Measurements from ENCODE around the gene ZEB2. TPM values are rescaled to one million over a fixed set of nuclear protein-coding genes. Genes with fewer than 3 reads are reported as not detected.

ZEB2 gene
- total RNA-seq, 1 donor from 2014 or later = 267 TPM

DNA sequence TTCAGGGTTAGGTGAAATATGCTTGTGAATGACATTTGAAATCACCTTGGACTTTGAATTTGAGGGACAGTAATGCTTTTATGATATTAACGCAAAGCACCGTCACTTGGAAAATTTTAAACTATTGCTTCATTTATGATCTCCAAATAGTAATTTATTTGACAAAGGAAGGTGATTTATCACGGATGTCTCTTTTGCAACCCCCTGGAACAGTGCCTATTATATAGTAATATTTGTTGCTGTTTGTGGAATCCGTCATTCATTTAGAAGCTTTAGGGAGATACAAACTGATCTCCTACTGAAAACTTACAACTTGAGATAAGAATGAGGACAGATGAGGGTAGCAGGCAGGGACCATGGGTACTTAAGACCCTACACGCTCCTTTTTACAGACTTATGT lies 10.7 kb upstream of the ZEB2 start:
- no peak for DNase-seq (ENCODE audit: low spot score in 2 of 2)
- FAIRE-seq = no peak

DNA sequence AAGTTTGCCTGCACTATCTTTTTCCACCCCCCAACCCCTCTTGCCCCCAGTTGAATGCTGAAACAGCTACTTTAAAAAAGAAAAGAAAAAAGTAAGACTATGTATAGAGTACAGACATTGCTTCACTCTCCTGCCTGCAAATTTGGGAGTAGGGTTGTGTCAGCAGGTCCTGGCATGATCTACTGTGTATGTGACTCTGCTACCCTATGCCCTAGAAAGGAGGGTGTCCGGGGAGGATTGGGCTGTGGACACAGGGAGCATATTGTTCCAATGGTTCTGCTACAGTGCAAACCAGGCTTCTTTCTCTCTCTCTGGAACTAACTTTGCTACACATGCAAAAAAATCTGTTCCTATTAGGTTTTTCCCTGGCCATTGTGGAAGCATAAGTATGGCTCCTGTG lies 9.9 kb upstream of the ZEB2 start:
- FAIRE-seq = no peak
- DNase-seq (ENCODE audit: low spot score in 2 of 2) = no peak

DNA sequence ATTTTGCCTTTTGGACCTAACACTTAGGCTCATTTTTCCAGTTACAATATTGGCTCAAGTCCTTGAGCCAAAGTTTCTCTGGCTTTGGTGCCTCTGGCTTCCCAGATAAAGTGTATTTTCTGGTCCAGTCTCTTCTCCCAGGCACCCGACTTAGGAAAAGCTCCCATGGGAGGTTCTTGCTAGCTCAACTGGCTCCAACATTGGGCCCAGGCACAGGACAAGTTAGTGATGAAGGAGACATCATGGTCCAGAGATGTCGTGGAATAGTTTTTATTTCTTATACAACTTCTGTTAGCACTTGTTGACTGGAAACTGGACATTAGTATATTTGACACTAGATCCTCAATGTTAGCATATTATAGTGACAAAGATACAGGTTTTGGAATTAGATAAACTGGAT lies 8.2 kb upstream of the ZEB2 start:
- no peak for FAIRE-seq

DNA sequence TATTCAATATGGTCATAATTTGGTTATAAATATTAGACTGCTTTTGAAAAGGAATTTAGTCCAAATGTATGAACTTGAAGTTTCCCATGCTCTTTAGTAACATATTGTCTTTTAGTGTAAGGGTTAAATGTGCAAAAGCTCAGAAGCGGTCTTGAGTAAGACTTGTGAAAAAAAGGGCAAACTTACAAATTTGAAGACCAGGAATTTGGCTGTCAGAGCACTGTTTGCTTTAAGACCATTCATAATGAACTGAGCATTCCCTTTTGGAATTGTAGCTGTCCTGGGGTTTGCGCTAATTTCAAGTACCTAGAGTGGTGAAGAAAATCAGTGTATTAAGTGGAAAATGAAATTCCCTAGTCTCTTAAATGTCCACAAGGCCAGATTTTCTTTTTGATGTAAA lies 6.9 kb upstream of the ZEB2 start:
- no peak for FAIRE-seq

More for the DNA sequence above, 8.2 kb upstream of the ZEB2 start:
- DNase-seq (ENCODE audit: low spot score in 2 of 2) = no peak

DNA sequence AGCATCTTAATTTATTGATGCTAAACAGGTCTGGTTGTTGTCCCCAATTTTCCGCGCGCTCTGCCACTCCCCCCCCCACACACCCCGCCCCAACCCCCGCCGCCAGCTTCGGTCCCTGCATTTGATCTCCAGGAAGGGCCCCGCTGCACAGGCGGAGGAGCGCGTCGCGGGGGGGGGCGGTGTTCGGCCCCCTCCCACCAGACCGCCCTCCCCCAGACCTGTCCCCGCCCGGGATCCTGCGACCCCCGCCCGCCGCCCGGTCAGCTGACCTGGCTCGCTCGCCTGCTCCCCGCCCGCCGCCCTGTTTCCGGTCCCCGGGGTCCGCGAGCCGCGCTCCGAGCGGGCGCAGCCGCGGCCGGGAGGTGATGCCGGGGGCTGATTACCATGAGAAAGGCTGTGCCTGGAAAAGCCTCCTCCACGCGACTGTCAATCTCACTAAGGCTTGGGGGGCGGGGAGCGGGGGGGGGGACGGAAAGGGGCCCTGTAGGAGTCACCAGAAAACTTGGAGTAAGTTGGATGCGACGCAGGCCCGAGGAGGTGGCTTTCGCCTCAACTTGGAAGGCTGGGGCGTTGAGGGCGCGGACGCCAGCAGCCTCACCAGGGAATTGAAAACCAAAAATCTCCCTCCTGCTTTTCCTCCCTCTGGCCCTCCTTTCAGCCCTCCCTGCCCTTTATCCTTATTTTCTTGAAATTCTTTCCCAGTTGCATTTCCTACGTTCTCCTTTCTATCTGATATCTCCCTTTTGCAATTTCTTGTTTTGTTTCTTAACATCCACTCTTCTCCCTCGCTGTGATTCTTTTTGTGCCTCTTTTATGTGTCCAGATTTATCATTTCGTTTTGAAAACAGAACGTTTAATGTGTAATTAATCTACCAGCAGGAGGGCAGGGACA lies 4.4 kb upstream of the ZEB2 start:
- peak; percentile 58 to 71 for DNase-seq (ENCODE audit: low spot score in 2 of 2)
- FAIRE-seq = no peak

More for the DNA sequence above, 6.9 kb upstream of the ZEB2 start:
- DNase-seq (ENCODE audit: low spot score in 2 of 2) = no peak

DNA sequence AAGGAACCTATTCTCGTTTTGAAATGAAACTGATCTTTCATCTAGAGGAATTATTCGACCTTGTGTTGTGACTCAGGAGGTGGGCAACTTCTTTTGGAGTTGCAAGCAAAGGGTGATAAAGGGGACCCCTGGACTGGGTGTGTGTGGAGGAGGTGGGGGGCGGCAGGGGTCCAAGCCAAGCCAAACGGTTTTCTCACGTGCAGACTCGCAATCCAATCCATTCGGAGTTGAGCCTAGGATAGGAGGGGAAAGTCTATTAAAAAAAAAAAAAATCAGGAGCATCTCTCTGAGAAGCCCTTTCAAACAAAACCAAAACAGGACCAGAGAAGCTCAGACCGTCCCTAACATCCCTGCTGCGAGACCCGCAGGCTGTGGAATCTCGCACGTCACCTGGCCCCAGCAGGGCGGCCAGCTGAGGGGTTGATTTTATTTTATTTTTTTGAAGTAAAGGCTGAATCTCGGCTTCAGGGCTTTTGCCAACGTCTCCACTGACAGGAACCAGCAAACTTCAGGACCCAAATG lies 3.7 kb upstream of the ZEB2 start:
- FAIRE-seq (no peak), DNase-seq (ENCODE audit: low spot score in 2 of 2) (peak in 1 of 2 donors; percentile 47)

DNA sequence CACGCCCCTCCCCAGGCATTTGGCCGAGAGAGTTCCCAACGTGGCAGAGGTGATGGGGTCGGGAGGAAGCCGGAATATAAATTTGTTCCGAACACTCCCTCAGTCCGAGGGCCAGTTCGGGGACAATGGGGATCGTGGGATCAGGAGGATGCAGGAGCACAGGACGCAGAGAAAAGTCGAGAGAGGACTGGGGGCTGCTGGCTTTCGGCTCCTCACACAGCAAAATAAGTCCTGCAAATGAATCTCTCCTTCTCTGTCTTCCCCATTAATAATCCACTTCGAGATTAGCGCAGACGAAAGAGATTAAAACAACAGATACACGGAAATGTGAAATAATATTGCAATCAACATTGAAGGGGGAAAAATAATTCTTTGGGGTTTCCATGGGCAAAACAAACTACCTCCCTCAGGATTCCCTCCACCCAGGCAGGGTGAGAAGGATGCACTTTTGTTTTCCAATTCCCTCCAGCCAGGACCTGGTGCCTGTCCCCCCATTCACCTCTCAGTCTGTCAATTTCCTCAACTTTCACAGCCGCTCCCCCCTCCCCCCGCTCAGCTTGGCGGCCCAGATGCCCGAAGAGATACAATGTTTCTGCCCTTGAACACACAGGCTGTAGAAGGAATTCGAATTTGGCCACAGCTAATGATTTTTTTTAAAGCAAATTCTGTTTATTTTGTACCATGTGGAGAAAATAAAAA lies 3.1 kb upstream of the ZEB2 start:
- peak in 1 of 2 donors; percentile 54 for DNase-seq (ENCODE audit: low spot score in 2 of 2)
- FAIRE-seq = no peak

DNA sequence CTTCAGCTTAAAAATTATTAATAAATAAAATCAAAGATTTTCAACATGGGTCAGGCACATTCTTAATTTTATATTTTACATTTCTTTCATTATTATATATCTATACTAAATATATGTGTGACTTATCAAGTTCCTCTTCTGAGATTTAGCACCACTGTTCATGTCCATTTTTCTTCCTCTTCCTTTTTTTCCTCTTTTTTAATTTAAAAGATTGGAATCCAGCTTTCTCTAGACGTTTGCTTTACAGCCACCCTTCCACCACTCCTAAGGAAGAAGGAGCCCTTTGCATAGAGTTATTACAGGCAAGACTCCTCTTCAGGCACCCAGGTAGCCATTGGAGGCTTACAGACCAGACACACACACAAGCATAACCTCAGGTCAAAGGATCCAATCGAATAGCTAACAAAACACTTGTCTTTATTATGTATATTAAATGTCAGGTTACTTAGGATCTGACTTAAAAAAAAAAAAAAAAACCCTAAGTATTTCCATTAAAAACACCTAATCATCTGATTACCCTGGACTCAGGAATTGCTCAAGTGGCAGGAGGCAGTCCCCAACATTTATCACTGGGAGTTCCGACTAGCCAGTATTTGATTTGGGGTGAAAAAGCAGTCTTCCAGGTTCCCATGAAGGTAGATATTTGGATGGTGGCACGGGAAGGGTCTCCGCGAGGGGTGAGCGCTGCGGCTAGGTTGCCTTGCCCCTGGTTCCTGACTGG lies 2.4 kb upstream of the ZEB2 start:
- no peak for DNase-seq (ENCODE audit: low spot score in 2 of 2)
- peak; percentile 8 for FAIRE-seq

DNA sequence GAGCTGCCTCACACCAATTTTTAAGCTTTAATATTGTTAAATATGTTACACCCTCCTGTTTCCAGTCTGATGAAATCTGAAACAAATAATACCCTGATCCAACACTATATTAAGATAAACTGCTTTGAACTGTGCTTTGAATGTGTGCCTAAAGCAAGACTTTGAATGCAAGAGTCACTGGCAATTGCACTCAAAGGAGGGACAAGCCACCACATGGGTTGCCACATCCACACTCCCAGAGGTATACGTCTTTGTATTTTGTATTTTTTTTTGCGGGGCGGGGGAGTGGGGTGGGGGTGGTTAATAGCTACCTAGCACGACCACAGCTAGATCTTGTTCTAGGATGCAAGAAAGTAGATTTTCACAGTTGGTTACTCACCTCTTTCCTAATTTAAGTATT lies 1.8 kb upstream of the ZEB2 start:
- no peak for FAIRE-seq
- no peak for DNase-seq (ENCODE audit: low spot score in 2 of 2)

DNA sequence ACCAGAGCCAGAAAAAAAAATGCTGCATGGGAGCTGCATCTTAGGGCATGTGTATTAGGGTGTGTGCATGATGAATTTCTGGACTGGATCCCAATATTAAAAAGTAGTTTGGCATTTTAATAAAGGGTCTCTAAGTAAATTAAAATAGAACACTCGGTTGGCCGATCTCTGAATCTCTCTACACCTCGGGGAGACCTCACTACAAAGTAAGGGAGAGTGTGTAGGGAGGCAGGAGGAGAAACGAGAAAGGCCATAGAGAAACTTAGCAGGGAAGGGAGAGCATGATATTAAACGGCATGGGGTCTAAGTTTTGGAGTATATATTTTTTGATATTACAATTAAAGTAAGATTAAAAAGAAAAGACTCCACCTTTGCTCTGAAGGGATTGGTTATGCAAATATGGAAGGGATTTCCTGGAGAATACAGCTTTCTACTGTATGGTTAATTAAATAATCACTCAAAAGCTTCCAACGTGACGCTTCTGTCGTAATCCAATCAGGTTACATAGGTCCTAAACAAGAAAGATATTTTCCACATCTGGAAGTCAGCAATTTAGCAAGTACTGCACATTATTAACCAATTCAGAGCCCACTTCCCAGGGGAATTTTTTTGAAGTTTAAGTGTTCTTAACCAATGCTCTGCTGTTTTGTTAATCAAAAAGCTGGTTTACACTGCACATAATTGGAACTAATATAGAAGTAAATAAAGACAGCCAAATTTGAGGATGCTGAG lies 1.0 kb upstream of the ZEB2 start:
- FAIRE-seq = no peak
- DNase-seq (ENCODE audit: low spot score in 2 of 2) = no peak

DNA sequence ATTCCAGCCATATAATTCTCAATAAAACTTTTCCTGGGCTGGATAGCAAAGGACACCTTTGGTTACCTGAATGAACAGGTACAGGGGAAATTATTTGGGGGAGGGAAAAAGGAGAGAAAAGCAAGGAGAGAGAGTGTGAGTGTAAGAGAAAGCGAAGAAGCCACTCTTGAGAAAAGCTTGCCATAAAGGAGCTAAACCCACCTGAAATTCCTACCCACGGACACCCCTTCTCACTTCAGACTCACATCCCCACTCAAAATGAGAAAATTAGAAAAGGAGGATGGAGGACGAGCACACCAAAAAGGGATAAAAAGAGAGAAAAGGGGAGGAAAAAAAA lies 354 bp downstream of the ZEB2 start:
- FAIRE-seq (no peak), DNase-seq (ENCODE audit: low spot score in 2 of 2) (no peak)

DNA sequence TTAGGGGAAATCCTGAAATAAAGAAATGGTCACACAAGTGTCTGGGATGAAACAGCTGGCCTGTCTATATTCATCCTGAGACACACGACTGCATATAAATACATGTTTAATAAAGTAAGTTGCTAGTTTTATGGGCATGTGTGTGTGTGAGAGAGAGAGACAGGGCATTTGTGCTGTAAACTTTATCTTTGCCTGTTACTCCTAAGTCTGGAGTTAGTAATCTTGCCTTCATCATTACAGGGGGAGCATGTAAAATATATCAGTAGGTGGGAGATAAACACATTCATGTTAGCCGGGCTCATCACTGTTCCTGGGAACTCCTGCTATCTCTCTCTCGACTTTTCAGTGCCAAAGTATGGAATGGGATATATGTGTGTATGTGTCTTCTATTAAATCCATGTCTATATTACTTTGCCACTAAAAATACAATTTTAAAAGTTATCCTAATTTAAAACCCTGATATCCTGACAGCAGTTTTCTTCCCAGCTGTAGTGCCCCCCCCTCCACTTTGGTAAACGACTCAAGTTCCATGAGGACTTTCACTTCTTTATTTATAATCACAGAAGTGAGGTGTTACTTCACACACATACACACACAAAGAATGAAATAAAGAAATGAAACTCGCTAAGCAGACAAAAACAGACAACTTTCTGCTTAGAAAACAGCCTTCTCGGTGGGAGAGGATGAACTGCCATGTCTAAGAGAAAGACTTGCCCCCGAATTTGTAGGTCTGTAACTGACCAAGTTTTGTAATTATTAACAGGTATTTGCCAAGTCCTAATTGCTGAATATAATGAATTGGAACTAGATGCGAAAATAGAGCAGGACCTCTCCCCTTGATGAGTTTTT lies 947 bp downstream of the ZEB2 start:
- no peak for FAIRE-seq
- no peak for DNase-seq (ENCODE audit: low spot score in 2 of 2)

DNA sequence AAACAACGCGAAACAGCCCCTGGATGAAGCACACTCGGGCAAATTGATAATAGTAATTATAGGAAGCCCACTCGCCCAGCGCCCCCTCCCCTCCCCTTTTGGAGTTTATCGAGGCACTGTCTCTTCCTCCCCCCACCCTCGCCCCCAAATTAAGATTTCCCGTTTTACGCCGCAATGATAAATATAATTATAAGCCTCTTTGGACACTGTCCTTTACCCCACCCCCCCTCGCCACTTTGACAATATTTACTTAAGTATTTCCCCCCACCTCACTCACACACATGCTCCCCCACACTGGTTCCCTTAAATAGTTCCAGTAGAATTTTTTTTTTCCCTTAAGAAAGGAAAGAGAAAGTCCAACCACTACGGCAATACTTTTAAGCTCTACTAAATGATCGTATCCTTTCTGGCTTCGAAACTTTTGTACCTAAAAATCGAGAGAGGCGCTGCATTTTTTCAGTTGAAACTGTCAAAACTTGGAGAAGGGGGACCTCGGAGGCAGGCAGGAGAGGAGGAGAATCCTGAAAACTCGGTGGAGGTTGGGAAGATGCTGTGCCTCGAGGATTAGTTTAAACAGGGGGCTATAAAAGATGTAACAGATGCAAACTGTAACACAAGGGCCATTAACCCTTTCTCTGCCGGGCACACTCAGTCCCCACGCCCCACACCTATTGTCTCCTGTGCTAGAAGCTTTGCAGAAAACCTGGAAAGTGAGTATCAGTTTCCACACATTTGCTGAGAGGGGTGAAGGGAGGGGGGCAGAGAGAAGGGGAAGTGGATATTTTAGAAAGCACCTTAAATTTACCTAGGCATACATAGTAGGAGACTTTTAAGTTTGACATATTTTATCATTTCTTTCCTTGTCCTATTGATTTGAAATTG lies 1.8 kb downstream of the ZEB2 start:
- FAIRE-seq = no peak
- peak in 1 of 2 donors; percentile 42 for DNase-seq (ENCODE audit: low spot score in 2 of 2)

DNA sequence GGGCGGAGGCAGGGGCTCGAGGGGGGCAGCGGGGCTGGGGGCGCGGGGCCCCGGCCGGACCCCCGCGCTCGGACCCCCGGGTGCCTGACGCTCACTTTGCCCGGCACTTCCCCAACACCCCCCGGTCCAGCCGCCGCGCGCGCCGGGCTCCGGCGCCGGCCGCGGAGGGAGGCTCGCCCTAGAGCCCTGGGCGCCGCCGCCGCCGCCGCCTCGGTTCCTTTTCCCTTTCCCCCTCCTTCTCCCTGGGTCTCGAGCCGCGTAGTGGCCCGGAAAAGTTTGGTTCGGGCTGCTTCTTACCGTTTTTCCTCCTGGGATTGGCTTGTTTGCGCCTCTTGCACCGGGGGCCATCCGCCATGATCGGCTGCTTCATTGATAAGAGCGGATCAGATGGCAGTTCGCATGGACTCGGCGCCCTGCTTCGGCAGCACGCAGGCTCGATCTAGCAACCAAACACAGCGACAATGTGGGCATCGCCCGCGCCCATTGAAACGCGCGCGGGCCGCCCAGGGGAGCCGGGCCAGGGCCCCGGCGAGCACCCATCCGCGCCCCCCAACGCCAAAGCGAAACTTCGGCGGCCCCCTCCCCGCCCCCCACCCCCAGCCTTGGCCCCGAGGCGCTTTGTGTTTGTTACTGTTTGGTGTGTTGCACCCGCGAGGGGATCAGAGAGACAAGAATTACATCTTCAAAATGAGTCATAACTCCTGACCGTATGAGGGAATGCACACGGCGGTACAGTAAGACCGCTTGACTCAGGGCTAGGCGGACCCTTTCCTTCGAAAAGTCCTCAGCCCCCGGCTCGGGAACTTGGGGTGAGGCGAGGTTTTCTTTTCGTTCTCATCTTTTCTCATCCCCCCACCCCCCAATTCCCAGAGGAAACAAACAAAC lies 2.7 kb downstream of the ZEB2 start:
- DNase-seq (ENCODE audit: low spot score in 2 of 2) (peak; percentile 49 to 50), FAIRE-seq (no peak)

DNA sequence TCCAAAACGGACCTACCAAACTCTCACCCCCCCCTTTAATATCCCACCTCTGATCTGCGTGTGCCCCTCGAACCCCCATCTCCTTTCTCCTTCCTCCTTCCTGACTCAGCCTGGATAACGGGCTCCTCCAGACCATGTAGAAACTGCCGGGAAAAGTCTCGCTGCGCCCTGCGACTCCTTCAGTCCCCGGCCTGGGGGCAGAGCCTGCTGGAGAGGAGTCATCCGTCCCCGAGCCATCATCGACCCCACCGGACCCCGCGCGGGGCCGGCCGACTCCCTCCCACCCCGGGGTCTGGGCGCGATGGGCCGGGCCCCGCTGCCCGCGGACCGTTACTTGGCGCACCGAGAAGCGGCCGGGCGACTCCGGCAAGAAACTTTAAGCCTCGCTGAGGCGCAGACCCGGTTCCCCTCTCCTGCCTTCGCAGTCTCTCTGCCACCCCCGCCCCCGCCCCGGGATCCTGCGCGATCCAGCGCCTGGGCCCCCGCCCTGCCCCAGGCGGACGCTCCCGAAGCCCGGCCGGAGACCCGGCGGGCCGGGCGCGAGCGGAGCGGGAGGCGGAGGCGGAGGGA lies 3.4 kb downstream of the ZEB2 start:
- DNase-seq (ENCODE audit: low spot score in 2 of 2) (peak in 1 of 2 donors; percentile 40), FAIRE-seq (no peak)

DNA sequence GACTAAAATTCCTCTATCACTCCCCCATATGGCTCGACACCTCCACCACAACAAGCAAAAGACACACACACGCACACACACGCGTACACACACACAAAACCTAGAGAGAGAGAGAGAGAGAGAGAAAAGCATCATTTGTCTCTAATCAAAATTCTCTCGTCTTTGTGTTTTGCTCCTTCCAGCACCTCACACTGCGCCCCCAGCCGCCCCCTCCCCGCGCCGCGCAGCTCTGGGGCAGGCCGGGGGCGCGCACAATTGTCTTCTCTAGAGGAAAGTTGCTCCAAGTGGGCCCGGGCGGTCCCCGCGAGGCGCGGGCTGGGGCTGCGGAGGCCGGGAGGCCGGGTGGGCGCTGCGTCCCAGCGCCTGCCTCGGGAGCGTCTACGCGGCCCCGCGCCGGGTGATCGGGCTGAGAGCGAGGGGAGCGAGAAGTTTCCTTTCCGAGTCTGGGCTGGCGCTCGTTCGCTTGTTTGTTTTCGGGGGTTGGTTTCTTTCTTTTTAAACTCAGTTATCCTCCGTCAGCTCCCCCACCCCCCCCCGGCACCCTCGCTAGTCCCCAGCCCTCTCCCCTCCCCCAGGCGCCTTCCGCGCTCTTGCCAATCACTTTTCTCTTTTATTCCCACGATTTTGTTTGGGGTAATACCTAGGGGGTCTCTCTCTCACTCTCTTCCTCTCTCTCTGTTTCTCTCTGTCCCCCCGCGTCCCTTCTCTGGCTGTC lies 4.1 kb downstream of the ZEB2 start:
- FAIRE-seq (no peak), DNase-seq (ENCODE audit: low spot score in 2 of 2) (peak in 1 of 2 donors; percentile 48)
